HL-60 (cell line): ENCODE measurements around the gene MALRD1.

ENCODE experiments used
- DNase-seq, 2 experiments: peaks; one replicate each; pipeline ENCODE4 v3.0.0-alpha.2; 2010 to 2020; ENCODE audit warnings: low read depth in 1 of 2, low spot score in 1 of 2
- H3K27ac ChIP-seq: fragments of 250-450 bp; sonication (Bioruptor Pico); replicated peaks from 2 replicates; pipeline ENCODE4 v1.5.1; 2020; ENCODE audit warnings: mild to moderate bottlenecking, moderate library complexity
- H3K27me3 ChIP-seq: fragments of 250-450 bp; sonication (Bioruptor Pico); 2 replicates; pipeline ENCODE4 v1.5.1; 2021; ENCODE audit warnings: mild to moderate bottlenecking, moderate library complexity; ENCODE audit not compliant: insufficient read depth, poor library complexity, severe bottlenecking
- H3K4me3 ChIP-seq: replicated peaks from 2 replicates; pipeline ENCODE4 v1.5.1; 2011; ENCODE audit warnings: mild to moderate bottlenecking, control low read depth, low read length; ENCODE audit not compliant: insufficient read depth
- GABPA ChIP-seq: IDR thresholded peaks from 2 replicates; pipeline ENCODE4 v1.6.1; 2012; ENCODE audit warnings: low read depth
- POLR2AphosphoS5 ChIP-seq: IDR thresholded peaks from 2 replicates; pipeline ENCODE4 v1.6.1; 2012; ENCODE audit warnings: low read depth
- SPI1 ChIP-seq: IDR thresholded peaks from 2 replicates; pipeline ENCODE4 v1.6.1; 2012; ENCODE audit warnings: low read depth, mild to moderate bottlenecking, borderline replicate concordance
- TF ChIP-seq, protein P1 (sequence below): IDR thresholded peaks from one replicate; pipeline ENCODE4 v1.5.1; 2011; ENCODE audit warnings: low read length, control low read depth, inconsistent platforms; ENCODE audit not compliant: insufficient read depth
- TF ChIP-seq, protein P2 (sequence below): IDR thresholded peaks from 2 replicates; pipeline ENCODE4 v1.6.1; 2012; ENCODE audit warnings: low read depth; ENCODE audit not compliant: insufficient replicate concordance

MALRD1 gene

DNA sequence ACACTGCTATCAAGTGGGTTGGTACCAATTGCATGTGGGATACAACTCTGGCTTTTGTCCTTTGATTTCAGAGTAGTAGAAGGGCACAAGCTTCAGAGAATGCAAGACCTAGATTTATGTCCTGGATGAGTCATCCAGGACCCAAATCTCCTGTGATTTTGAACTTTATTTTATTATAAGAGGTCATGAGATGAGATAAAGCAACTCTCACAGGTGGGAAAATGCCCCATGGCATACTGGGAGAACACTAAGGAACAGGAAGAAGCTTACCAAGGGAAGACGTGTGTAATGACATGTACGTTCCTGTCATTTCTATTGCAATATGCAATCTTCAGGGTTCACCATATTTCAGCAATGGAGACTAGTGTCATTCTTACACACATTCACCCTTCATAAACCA lies 966 bp downstream of the MALRD1 start:
- no peak overlapping the region for H3K27ac ChIP-seq
- H3K27me3 ChIP-seq = no peaks in the 10 kb centered on the region
- no peak for DNase-seq
- TF ChIP-seq SPI1 (no peak), POLR2AphosphoS5 (no peak), GABPA (no peak)
- TF ChIP-seq, protein P1, sequence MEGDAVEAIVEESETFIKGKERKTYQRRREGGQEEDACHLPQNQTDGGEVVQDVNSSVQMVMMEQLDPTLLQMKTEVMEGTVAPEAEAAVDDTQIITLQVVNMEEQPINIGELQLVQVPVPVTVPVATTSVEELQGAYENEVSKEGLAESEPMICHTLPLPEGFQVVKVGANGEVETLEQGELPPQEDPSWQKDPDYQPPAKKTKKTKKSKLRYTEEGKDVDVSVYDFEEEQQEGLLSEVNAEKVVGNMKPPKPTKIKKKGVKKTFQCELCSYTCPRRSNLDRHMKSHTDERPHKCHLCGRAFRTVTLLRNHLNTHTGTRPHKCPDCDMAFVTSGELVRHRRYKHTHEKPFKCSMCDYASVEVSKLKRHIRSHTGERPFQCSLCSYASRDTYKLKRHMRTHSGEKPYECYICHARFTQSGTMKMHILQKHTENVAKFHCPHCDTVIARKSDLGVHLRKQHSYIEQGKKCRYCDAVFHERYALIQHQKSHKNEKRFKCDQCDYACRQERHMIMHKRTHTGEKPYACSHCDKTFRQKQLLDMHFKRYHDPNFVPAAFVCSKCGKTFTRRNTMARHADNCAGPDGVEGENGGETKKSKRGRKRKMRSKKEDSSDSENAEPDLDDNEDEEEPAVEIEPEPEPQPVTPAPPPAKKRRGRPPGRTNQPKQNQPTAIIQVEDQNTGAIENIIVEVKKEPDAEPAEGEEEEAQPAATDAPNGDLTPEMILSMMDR = no peak
- TF ChIP-seq, protein P2, sequence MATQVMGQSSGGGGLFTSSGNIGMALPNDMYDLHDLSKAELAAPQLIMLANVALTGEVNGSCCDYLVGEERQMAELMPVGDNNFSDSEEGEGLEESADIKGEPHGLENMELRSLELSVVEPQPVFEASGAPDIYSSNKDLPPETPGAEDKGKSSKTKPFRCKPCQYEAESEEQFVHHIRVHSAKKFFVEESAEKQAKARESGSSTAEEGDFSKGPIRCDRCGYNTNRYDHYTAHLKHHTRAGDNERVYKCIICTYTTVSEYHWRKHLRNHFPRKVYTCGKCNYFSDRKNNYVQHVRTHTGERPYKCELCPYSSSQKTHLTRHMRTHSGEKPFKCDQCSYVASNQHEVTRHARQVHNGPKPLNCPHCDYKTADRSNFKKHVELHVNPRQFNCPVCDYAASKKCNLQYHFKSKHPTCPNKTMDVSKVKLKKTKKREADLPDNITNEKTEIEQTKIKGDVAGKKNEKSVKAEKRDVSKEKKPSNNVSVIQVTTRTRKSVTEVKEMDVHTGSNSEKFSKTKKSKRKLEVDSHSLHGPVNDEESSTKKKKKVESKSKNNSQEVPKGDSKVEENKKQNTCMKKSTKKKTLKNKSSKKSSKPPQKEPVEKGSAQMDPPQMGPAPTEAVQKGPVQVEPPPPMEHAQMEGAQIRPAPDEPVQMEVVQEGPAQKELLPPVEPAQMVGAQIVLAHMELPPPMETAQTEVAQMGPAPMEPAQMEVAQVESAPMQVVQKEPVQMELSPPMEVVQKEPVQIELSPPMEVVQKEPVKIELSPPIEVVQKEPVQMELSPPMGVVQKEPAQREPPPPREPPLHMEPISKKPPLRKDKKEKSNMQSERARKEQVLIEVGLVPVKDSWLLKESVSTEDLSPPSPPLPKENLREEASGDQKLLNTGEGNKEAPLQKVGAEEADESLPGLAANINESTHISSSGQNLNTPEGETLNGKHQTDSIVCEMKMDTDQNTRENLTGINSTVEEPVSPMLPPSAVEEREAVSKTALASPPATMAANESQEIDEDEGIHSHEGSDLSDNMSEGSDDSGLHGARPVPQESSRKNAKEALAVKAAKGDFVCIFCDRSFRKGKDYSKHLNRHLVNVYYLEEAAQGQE = no peak
- H3K4me3 ChIP-seq = no peak overlapping the region

DNA sequence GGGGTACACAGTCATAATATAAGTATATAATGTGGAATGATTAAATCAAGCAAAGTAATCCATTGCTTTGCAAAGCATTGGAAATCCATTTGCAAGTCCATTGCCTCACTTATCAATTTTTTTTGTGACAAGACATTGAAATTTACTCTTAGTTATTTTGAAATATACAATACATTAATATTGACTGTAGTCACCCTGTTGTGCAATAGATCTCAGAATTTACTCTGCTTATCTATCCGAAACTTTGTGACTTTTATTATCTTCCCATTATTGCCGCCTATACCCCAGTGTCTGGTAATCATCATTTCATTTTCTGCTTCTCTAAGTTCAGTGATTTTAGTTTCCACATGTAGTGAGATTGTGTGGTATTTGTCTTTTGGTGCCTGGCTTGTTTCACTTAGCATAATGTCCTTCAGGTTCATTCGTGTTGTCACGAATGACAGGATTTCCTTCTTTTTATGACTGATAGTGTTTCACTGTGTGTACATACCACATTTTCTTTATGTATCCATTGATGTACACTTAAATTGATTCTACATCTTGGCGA lies 5.8 kb downstream of the MALRD1 start:
- Histone ChIP-seq H3K4me3 (no peak overlapping the region), H3K27me3 (no peaks in the 10 kb centered on the region), H3K27ac (no peak overlapping the region)
- no peak for DNase-seq
- TF ChIP-seq, protein P2 = no peak
- TF ChIP-seq POLR2AphosphoS5 (no peak), SPI1 (no peak), GABPA (no peak)
- TF ChIP-seq, protein P1 = no peak

DNA sequence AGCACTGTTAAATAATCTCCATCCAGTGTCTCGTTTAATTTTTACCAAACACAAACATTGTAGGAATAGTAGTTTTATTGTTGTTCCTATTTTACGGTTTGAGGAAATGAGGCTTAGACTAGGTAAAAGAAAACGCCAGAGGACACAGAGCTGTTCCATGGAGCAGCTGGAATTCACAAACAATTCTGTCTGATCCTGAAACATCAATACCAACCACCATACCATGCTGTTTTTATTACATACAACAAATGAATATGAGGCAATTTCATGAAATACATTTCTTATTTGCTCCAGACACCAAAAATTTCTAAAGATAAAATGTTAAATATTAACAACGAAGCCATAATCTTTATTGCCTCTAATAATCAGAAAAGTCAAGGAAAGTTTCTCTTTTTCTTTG lies 9.4 kb downstream of the MALRD1 start:
- no peak for DNase-seq
- TF ChIP-seq, protein P1 = no peak
- TF ChIP-seq SPI1 = no peak
- TF ChIP-seq GABPA = no peak
- no peak for TF ChIP-seq POLR2AphosphoS5
- Histone ChIP-seq H3K27me3 (no peaks in the 10 kb centered on the region), H3K27ac (no peak overlapping the region), H3K4me3 (no peak overlapping the region)

DNA sequence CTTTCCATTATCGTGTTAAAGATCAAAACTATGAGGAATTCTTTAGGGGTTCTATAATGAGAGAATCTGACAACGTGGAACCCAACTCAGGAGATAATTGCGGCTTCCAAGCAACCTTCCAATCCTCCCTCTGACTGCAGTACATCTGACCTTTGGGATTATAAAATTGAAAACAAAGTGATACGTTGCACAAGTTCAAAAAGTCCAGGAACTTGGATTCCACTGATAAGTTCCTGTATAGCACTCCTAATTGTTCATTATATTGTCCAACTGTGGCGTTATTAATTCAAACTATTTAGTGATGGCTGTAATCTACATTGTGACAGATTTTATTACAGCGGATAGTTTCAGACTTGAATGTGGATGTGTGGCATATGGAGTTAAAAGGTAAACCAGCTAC lies 15.4 kb downstream of the MALRD1 start:
- DNase-seq = no peak
- TF ChIP-seq GABPA (no peak), POLR2AphosphoS5 (no peak), SPI1 (no peak)
- TF ChIP-seq, protein P2 = no peak
- TF ChIP-seq, protein P1 = no peak
- Histone ChIP-seq H3K27me3 (no peaks in the 10 kb centered on the region), H3K4me3 (no peak overlapping the region), H3K27ac (no peak overlapping the region)
